ENCODE measurements around the gene GNG2. TPM values are rescaled to one million over a fixed set of nuclear protein-coding genes. Genes with fewer than 3 reads are reported as not detected.

GNG2 gene
- total and polyA plus RNA-seq, 2 experiments from 2014 or later: 9.9 to 14.8 TPM

GRCh38 chr14:51977075-51977474 is 116.7 kb downstream of the GNG2 start (continued):
- TF ChIP-seq ETS1 (IDR thresholded peaks at IDR 0.05): no peak

- Mint-ChIP-seq H3K27ac (no peak overlapping the region), H3K36me3 (ENCODE audit: low read depth) (no peaks in the 10 kb centered on the region), H3K4me3 (no peak overlapping the region), H3K4me1 (peaks cover 2% of the 10 kb centered on the region; the same call in 1 of the 3 replicates), H3K27me3 (ENCODE audit: insufficient read depth, low read depth, poor library complexity) (peaks cover 2% of the 10 kb centered on the region), H3K9me3 (no peaks in the 10 kb centered on the region)
- no peak overlapping the region for H3K4me3 ChIP-seq
- no peaks in the 10 kb centered on the region for H3K27me3 ChIP-seq (ENCODE audit: insufficient read depth)
- no peak; the same call in 1 of the 3 replicates for ATAC-seq
- H3K4me2 ChIP-seq: no peak overlapping the region
- H3K36me3 ChIP-seq (ENCODE audit: insufficient read depth): no peaks in the 10 kb centered on the region
- H3K27ac ChIP-seq (ENCODE audit: low read depth): no peak overlapping the region
- no peaks in the 10 kb centered on the region for H3K4me1 ChIP-seq (ENCODE audit: insufficient read depth)
- H3K9me2 ChIP-seq (ENCODE audit: insufficient read depth): no peaks in the 10 kb centered on the region
- H3K79me2 ChIP-seq (replicated peaks; ENCODE audit: insufficient read depth): no peaks in the 10 kb centered on the region
- peak overlapping the region; percentile 35; the same call in 1 of the 2 replicates for H2AFZ ChIP-seq
- H4K20me1 ChIP-seq (replicated peaks; ENCODE audit: insufficient read depth): no peaks in the 10 kb centered on the region
- no peak for DNase-seq (ENCODE audit: low spot score)
- no peaks in the 10 kb centered on the region for H3F3A ChIP-seq (replicated peaks; ENCODE audit: low read depth)
- TF ChIP-seq CREB1 (CRISPR knock-in tag; IDR thresholded peaks at IDR 0.05; ENCODE audit: low read depth) (no peak), EZH2phosphoT487 (IDR thresholded peaks at IDR 0.05; ENCODE audit: unreplicated experiment) (no peak), ZNF114 (CRISPR knock-in tag; IDR thresholded peaks at IDR 0.05) (no peak), NANOG (IDR thresholded peaks at IDR 0.05; ENCODE audit: borderline replicate concordance) (no peak), REST (IDR thresholded peaks at IDR 0.05; ENCODE audit: unreplicated experiment) (no peak), JUNB (IDR thresholded peaks at IDR 0.05; ENCODE audit: unreplicated experiment) (no peak), POLR2AphosphoS5 (IDR thresholded peaks at IDR 0.05; ENCODE audit: low read depth) (no peak), EZH2 (IDR thresholded peaks at IDR 0.05; ENCODE audit: low read depth, unreplicated experiment) (no peak), STAT1 (IDR thresholded peaks at IDR 0.05; ENCODE audit: unreplicated experiment) (no peak), ZNF331 (CRISPR knock-in tag; IDR thresholded peaks at IDR 0.05; ENCODE audit: low read depth) (no peak), CTCF (conservative IDR thresholded peaks at IDR 0.05; ENCODE audit: low read depth in 2 of 2) (no peak), ZNF462 (CRISPR knock-in tag; IDR thresholded peaks at IDR 0.05) (no peak)
Measured at GRCh38 chr14:51978681-51979085, 118.3 kb downstream of the GNG2 start.
